Mononuclear cell (primary cell): ENCODE results near the gene KAT2A. TPM values are rescaled to one million over a fixed set of nuclear protein-coding genes. Genes with fewer than 3 reads are reported as not detected.

ENCODE experiments used
- H3K27me3 ChIP-seq: 2 replicates; pipeline ENCODE4 v1.6.0; 2011; ENCODE audit warnings: low read length, control low read depth; ENCODE audit not compliant: insufficient read depth
- H3K4me1 ChIP-seq: 2 replicates; pipeline ENCODE4 v1.5.1; 2011; ENCODE audit warnings: mild to moderate bottlenecking, low read length, control low read depth; ENCODE audit not compliant: insufficient read depth
- H3K4me3 ChIP-seq: 2 replicates; pipeline ENCODE4 v1.5.1; 2011; ENCODE audit warnings: mild to moderate bottlenecking, low read length, moderate library complexity
- H3K9me3 ChIP-seq: 2 replicates; pipeline ENCODE4 v1.5.1; 2011; ENCODE audit warnings: low read depth, mild to moderate bottlenecking, control low read depth, low read length
- total RNA-seq: library from RNA; depleted of rRNA; stranded (reverse); fragments of >200 nt; gene quantifications from one replicate; pipeline ENCODE4 v1.2.3, GENCODE V29; 2012

The KAT2A gene
- total RNA-seq, 1 donor, result 12.4 TPM

- no peaks in the 10 kb centered on the region for H3K27me3 ChIP-seq
- peaks cover 16% of the 10 kb centered on the region for H3K4me1 ChIP-seq
- no peaks in the 10 kb centered on the region for H3K9me3 ChIP-seq
- no peak overlapping the region for H3K4me3 ChIP-seq
These were observed 5.7 kb upstream of the KAT2A start for GRCh38 chr17:42126836-42127235.

- Histone ChIP-seq H3K9me3 (no peaks in the 10 kb centered on the region), H3K4me1 (peaks cover 10% of the 10 kb centered on the region), H3K4me3 (no peak overlapping the region), H3K27me3 (no peaks in the 10 kb centered on the region)
These were observed 4.4 kb upstream of the KAT2A start for GRCh38 chr17:42125565-42125964.

- Histone ChIP-seq H3K4me1 (peaks cover 16% of the 10 kb centered on the region), H3K9me3 (no peaks in the 10 kb centered on the region), H3K4me3 (no peak overlapping the region)
These were observed 3.1 kb upstream of the KAT2A start for GRCh38 chr17:42124256-42124655.

DNA sequence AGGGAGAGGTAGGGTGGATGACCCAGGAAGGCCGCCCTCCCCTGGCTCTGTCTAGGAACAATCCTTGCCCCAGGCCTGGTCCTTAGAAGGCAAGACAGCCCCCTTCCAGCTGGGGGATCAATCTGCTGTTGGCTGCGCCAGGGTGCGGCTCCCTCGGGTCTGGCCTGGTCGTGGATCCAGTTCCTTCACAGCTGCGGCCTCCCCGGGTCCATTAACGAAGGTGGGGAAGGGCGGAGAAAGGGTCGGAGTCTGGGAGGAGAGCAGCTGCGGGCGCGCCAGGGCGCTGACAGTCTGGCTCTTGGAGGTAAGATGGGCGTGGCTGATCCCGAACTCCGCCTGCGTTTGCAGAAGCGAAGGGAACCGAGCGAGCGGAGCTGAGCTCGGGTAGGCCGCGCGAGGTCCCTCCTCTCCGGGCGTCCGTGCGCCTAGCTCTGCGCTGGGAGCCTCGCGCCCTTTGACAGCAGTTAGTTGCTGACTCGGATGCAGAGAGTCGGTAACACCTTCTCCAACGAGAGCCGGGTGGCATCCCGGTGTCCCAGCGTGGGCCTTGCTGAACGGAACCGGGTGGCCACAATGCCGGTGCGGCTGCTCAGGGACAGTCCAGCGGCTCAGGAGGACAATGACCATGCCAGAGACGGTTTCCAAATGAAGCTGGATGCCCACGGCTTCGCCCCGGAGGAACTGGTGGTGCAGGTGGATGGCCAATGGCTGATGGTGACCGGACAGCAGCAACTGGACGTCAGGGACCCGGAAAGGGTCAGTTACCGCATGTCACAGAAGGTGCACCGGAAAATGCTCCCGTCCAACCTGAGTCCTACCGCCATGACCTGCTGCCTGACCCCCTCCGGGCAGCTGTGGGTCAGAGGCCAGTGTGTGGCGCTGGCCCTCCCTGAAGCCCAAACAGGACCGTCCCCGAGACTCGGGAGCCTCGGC, 1.5 kb upstream of the KAT2A start, which contains the start of gene HSPB9:
TSS of gene HSPB9 (plus strand) at position 434 of the 933 bp plus-strand sequence. CDS start at position 481, 47 bp downstream.
- no peaks in the 10 kb centered on the region for H3K9me3 ChIP-seq
- H3K27me3 ChIP-seq, result no peaks in the 10 kb centered on the region
- no peak within 1 kb of the TSS for H3K4me3 ChIP-seq
- H3K4me1 ChIP-seq, result peaks cover 16% of the 10 kb centered on the region

More at GRCh38 chr17:42124256-42124655, 3.1 kb upstream of the KAT2A start:
- H3K27me3 ChIP-seq, result no peaks in the 10 kb centered on the region

DNA sequence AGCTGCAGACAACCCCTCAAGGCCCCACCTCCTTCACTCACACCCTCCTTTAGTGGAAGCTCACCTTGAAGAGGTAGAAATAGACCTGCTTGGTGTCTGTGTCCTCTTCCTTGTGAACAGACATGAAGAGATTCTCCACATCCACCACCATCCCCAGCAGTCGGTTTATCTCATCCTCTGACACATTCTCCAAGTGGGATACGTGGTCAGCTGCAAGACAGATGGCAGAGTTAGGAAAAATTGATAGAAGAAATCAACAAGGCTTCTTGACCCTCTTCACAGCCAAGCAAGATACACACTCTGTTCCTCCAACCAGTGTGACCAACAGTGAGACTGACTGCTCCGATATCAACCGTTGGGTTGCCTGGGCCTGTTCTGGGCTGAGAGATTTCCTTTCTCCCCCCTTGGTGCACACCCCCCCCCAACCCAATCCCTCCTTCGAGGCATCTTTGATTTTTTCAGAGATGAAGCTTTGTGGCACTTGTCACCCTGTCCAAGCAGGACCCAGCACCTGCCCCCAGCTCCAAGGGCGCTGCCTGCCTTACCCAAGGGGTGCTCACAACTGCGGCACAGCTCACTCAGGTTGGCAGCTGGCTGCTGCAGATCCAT, 902 bp downstream of the KAT2A start:
- peaks cover 23% of the 10 kb centered on the region for H3K4me1 ChIP-seq
- H3K4me3 ChIP-seq, result no peak overlapping the region
- no peaks in the 10 kb centered on the region for H3K27me3 ChIP-seq
- no peaks in the 10 kb centered on the region for H3K9me3 ChIP-seq

DNA sequence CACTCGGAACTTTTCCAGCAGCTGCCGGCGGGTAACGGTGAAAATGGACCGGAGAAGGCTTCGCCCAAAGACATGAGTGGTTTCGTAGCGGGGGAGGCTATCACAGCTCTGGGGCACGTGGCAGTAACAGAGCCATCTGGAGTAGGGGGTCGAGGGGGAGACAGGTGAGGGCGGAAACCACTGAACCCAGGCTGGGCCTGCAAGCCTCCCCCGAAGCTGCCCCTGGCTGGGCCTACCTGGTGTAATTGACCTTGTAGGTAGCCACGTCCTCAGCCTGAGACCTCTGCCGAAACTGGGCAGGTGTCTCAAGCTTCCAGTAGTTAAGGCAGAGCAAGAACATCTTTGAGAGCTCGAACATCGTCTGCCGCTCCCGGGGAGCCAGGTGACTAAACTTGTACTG, 1.9 kb downstream of the KAT2A start:
- Histone ChIP-seq H3K4me3 (no peak overlapping the region), H3K4me1 (peaks cover 23% of the 10 kb centered on the region), H3K9me3 (no peaks in the 10 kb centered on the region), H3K27me3 (no peaks in the 10 kb centered on the region)

DNA sequence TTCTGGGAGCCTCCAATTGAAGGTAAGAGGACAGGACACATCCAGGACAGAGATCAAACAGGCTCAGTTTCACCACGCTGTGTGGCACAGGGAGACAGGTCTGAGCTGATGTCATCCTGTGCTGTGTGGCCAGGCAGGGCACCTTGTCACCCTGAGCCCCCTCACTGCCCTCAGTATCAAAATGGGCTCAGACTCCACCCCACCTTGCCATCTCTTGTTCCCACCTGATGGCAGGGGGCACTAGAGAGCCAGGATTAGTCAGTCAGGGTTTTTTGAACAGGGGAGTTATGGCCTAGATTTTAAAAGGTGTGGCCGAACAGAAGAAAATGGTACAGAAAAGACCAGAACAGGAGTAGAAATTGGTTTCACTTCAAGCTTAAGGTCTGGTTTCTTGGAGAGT, 2.6 kb downstream of the KAT2A start:
- no peaks in the 10 kb centered on the region for H3K9me3 ChIP-seq
- no peak overlapping the region for H3K4me3 ChIP-seq
- H3K4me1 ChIP-seq, result peaks cover 23% of the 10 kb centered on the region
- no peaks in the 10 kb centered on the region for H3K27me3 ChIP-seq

- Histone ChIP-seq H3K4me3 (no peak overlapping the region), H3K4me1 (peaks cover 26% of the 10 kb centered on the region), H3K27me3 (no peaks in the 10 kb centered on the region), H3K9me3 (no peaks in the 10 kb centered on the region)
These were observed 3.0 kb downstream of the KAT2A start for GRCh38 chr17:42118126-42118510.

GRCh38 chr17:42117397-42118125, 3.6 kb downstream of the KAT2A start:
- H3K4me3 ChIP-seq, result no peak overlapping the region
- peaks cover 32% of the 10 kb centered on the region for H3K4me1 ChIP-seq
- H3K9me3 ChIP-seq, result no peaks in the 10 kb centered on the region
- H3K27me3 ChIP-seq, result no peaks in the 10 kb centered on the region

DNA sequence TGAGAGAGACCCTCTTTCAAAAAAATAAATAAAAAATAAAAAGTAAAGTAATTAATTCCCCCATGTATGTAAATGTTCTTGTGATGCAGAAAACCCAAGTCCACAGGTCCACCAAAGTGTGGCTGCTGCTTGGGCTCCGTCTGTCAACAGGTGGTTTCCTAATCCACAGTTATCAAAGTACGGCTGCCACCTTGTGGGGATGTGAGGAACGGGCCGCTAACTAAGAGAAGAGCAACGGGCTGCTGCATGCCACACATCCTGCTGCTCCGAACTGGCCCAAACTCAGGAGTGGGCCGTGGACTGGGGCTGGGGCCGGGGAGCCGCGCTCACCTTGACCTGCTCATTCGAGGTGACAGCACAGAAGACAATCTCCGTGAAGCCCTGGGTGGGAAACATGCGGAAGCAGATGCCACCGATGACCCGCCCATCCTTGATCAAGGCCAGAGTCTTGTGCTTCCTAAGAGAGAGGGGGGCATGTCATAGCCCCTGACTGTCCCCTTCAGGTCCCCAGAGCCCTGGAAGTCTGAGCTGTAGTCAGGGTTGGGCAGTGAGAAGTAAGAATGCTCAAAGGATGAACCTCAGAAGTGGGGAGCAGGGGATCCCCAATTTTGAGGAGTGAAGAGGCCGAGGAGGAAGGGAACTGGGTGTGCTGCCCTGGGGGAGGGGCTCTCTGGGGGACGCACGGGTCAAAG, 4.3 kb downstream of the KAT2A start:
- H3K27me3 ChIP-seq, result no peaks in the 10 kb centered on the region
- no peaks in the 10 kb centered on the region for H3K9me3 ChIP-seq
- H3K4me1 ChIP-seq, result peaks cover 36% of the 10 kb centered on the region
- H3K4me3 ChIP-seq, result no peak overlapping the region

- no peaks in the 10 kb centered on the region for H3K9me3 ChIP-seq
- no peak overlapping the region for H3K4me3 ChIP-seq
- no peaks in the 10 kb centered on the region for H3K27me3 ChIP-seq
- H3K4me1 ChIP-seq, result peaks cover 30% of the 10 kb centered on the region
These were observed 7.0 kb downstream of the KAT2A start for GRCh38 chr17:42114118-42114517.

DNA sequence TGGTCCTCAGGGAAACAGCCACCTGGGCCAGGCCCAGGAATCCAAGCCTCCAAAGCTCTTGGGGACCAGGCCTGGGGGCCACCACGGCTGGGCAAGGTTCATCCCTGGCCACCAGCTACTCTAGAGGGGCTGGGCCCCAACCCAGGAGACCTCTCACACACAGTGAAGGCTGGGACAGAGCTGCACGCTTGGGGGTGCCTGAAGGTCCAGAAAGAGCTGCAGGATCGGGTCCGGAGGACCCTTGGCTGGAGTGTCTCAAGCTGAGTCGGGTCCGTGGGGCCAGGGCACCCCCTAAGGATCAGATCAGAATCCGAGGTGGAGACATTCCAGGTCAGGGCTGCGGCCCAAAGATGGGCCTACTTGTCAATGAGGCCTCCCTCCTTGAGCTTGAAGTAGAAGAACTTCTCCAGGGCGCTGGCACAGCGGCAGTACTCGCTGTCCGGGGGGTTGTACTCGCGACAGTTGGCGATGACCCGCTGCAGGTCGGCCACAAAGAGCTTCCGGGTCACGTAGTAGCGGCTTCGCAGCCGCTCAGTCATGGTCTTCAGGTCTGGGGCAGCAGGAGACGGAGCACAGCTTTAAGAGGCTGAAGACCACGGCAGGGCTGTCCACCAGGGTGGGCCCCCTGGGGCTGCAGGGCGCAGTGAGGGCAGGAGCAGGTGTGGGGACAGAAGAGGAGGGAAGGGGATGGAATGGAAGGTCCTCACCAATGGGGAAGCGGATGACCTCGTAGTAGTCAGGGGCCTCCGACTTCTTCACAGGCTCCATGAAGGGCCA, 7.7 kb downstream of the KAT2A start:
- no peaks in the 10 kb centered on the region for H3K27me3 ChIP-seq
- peaks cover 30% of the 10 kb centered on the region for H3K4me1 ChIP-seq
- H3K9me3 ChIP-seq, result no peaks in the 10 kb centered on the region
- H3K4me3 ChIP-seq, result no peak overlapping the region

DNA sequence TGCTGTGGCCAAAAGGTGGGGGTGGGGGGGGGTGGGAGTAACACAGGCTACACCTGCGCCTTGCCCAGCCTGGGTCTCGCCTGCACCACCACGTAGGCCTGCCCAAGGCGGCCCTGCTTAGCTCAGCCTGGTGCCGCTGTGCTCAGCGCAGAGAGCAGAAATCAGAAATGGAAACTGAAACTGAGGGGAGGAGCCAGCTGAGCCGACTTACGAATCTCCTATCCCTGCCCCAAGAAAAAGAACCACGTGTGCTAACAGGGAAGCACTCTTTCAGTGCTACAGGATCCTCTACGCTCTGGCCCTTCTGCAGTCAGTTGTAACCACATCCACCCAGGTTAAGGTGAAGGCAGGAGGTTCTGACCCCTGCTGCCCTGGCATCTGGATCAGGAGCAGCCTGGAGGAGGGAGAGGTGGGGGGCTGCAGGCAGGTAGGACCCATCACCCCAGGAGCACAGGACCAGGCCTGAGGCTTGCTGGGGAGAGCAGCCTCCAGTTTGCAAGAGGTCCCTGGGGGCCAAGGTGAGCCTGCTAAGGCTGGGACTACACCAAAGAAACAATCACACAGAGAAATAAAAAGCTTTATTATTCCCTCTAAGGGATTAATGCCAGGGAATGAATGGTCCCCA, 8.5 kb downstream of the KAT2A start, which contains the start of gene DHX58:
TSS of gene DHX58 (minus strand) at position 163 of the 625 bp plus-strand sequence. CDS start 822 bp downstream, outside the sequence.
- Histone ChIP-seq H3K4me3 (peak within 1 kb of the TSS; percentile 39), H3K4me1 (peaks cover 34% of the 10 kb centered on the region), H3K27me3 (no peaks in the 10 kb centered on the region), H3K9me3 (no peaks in the 10 kb centered on the region)
